NCI-H524 (cell line): ENCODE measurements around the gene PAEP.

Source experiments
- DNase-seq, 2 experiments: peaks; one replicate each; lab custom pipeline; 2025; lab: John Stamatoyannopoulos, UW

The PAEP gene

DNA sequence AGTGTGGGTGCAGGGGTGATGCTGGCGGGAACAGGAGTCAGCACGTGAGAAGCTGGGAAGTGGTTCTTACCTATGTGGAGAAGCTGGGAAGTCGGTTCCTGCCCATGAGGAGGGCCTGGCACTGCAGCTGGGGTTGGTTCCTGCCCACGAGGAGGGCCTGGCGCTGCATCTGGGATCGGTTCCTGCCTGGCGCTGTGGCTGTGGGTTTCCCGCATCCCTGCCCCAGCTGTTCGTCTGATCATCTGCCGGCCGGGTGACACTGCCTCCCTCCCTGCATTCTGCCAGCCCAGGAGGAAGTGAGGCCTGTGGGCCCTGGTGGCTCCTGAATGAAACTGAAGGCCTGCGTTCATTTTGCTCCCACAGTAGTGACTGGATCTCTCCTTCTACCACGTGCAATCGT lies 10.5 kb upstream of the PAEP start:
- DNase-seq: no peak

DNA sequence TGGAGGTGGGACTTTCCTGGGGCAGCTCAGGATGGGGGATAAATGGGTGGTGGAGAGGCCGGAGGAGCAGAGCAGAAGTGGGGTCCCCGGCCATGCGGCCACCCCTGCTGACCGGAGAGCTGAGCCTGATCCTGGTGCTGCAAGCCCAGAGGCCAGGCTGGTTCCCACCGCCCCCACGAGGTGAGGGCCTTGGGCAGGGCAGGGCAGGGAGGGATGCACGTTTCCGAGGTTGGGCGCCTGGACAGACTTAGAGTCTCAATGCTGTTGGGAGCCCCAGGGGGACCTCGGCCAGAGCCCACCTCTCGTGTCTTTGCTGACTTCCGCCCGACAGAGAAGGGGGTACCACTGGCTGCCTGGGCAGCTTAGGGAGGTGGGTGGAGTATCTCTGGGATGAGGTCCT lies 10.1 kb upstream of the PAEP start:
- DNase-seq: no peak

DNA sequence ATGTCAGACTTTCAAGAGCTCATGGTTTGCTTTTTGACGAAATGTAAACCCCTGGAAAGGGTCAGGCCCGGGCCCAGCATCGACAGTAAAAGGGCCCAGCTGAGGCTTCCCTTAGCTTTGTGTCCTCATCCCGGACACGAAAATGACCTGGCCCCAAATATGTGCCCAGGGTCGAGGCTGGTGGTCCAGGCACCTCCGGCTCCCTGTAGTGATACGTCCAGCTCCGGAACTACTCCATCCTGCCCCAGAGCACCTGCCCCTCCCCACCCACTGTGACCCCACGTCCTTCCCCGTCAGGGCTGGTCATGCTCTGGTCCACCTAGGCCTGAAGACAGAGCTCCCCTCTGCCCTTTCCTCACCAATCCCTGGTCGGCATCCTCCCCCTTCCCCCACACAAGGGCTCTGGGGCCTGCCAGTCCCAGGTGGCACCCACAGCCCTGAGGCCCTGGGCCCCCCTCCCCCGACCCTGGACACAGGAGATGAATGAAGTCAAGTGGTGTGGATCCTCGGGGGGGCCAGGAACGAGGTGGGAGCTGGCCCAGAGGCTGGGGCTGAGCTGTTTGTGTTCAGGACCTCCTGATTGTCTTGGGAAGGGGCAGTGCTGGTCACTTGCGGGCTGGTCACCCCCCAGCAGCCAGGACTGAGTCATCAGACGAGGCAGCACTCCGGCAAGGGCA lies 9.4 kb upstream of the PAEP start:
- no peak for DNase-seq

DNA sequence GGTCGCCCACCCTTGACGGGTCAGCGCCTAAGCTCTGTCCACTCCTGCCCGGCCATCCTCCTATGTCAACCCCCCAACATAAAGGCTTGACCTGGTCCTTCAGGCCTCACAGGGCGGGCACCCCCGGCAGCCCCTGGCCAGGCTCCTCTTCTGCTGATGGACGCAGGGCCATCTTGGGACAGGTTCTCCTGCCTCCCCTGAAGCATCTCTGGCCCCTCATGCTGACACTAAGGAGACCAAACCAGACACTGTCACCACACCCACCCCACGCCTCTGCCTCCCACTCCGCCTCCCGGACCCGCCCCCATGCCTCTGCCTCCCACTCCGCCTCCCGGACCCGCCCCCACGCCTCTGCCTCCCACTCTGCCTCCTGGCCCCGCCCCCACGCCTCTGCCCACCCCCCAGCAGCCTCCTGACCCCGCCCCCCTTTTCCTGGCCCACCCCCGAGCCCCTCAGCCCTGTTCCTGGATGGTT lies 8.8 kb upstream of the PAEP start:
- no peak for DNase-seq

DNA sequence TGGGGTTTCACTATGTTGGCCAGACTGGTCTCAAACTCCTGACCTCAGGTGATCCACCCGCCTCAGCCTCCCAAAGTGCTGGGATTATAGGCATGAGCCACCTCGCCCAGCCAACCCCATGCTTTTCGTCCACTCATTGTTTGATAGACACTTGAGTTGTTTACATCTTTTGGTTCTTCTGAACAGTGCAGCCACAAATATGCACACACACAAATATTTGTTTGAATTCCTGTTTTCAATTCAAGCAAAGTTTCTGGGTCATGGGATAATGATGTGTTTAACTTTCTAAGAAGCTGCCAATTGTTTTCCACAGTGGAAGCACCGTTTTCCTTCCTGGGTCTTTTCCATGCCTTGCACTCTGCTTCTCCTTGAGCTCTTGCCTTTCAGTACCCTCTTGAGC lies 6.8 kb upstream of the PAEP start:
- DNase-seq: no peak

DNA sequence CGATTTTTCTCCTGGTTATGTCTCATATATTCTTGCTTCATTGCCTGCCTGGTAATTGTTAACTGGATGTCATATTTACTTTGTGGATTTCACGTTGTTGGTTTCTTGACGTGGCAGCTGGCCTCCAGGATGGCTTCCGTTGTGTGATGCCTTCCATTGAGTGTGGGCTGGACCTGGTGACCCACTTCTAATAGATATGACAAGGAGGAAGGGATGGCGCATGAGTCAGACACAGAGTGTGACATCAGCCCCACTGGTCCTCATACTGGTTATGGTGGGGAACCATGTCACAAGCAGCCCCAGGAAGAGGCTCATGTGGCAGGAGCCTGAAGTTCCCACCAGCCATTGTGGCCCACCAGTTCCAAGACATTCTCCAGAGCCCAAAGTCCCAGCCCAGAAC lies 6.4 kb upstream of the PAEP start:
- no peak for DNase-seq

DNA sequence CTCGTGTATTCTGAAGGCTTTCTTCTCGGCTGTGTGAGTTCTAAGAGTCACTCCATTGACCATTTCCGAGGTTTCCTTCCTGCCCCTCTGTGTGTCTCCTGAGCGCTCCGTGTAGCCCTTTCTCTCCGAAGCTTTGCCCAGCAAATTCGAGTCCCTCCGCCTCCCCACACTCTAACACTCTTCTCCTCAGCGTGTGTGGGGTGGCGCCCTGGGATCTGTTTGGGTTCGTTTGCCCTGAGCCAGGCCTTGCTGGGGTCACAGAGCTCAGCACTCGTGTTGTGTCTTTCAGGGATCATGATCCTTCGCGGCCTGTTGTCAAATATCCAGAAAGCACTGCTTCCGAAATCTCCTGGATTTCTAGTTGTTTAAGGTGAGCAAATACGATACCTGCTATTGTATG lies 5.6 kb upstream of the PAEP start:
- DNase-seq: no peak

DNA sequence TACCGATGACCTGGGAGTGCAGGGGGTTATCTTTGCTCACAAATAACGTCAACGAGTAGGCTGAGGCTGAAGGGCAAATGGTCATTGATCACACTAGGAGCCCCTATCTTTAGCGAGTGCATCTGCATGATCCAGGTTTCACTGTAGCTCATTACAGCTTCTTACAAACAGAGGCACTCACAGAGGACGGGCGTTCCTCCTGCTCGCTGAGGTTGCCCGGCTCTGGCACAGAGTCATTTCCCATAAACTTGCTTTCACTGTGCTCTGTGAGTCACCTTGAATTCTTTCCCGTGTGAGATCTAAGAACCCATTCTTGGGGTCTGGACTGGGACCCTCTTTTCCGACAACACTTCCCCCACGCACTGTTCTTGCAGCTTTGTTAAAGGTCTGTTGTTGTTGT lies 1.9 kb upstream of the PAEP start:
- no peak for DNase-seq

DNA sequence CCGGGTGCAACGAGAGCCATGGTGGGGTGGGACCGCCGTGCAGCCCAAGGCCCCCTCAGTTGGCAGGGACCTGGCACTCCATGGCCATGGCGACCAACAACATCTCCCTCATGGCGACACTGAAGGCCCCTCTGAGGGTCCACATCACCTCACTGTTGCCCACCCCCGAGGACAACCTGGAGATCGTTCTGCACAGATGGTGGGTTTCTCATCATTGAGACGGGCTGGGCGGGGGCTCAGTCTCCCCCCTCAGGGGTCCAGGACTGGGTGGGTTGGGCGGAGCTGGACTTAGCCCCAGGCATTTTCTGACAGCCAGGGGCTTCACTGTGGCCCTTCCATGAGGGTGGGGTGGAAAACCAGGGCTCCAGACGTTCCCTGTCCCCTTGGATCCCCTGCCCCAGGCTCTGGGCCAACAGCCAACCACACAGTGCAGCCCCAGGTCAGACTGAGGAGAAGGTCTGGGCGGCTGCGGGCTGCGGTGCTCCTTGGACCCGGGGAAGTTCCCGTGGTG lies 734 bp downstream of the PAEP start:
- DNase-seq: no peak

DNA sequence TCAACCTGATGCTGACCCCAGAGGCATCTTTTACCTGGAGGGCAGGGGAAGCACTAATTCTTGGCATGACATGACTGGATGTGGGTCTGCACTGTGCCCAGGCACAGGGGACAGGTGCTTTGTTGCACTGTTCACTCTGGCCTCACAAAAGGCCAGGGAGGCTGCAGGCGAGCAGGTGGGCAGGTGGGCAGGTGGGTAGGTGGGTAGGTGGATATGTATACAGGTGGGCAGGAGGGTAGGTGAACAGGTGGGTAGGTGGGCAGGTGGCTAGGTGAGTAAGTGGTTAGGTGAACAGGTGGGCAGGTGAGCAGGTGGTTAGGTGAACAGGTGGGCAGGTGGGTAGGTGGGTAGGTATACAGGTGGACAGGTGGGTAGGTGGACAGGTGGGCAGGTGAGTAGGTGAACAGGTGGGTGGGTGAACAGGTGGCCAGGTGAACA lies 1.5 kb downstream of the PAEP start:
- no peak for DNase-seq

DNA sequence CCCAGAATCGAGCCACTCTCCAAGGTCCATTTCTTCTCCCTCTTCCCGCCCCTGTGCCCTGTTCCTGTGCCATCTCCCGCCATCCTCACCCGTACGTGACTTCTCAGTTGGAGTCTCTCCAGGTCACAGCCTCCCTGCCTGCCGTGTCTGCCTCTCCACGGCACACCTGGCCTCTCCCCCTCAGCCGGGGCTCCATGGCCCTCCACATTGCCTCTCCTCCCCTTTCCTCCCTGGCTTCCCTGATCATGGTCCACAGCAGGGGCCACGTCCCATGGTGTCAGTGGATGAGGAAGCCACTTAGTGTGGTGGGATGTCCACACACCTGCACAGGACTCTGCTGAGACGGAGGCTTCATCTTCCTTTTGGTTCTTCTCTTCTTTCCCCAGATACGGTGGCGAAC lies 2.3 kb downstream of the PAEP start:
- DNase-seq: no peak

DNA sequence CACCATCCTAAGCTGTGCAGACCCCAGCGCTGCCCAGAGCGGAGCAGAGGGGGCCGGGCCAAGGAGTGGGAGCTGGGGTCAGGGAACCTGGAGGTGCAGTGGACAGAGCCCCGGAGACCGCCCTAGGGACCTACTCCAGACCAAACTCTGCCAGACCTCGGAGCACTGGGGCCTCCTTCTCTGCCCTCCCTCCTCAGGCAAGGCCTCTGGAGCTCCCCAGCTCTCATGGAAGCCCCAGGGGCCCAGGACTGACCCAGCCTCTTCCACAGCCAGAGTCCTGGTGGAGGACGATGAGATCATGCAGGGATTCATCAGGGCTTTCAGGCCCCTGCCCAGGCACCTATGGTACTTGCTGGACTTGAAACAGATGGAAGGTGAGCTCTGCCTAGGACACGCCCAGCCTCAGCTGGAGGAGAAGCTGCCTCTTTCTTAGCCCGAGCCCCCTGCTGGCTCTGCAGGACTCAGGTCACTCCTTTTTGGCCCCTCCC lies 3.6 kb downstream of the PAEP start:
- peak in 1 of 2 experiments; percentile 44 for DNase-seq

DNA sequence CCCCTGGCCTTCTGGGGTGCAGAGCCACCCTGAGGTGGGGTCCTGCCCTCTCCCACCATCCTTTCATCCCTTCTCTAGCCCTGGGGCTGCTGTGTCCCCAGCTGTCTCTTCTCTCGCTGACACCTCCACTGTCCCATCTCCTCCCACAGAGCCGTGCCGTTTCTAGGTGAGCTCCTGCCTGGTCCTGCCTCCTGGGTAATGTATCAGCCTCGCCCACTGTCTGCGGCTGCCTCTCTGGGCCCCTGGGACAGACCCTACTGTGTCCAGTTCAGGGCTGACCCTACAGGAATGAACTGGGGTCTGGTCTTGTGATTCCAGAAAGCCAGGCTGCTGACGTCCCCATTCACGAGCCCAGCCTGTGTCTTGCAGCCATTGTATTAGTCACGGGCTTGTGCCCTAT lies 4.1 kb downstream of the PAEP start:
- no peak for DNase-seq

DNA sequence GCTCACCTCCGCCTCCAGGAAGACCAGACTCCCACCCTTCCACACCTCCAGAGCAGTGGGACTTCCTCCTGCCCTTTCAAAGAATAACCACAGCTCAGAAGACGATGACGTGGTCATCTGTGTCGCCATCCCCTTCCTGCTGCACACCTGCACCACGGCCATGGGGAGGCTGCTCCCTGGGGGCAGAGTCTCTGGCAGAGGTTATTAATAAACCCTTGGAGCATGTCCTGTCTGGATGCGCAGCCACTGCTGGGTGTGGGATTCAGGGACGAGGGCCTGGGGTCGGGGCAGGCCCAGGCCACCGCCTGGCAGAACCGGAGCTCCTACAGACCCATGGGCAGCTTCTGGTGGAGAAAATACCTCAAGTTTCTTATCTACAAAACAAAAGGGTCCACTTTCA lies 5.0 kb downstream of the PAEP start:
- no peak for DNase-seq

DNA sequence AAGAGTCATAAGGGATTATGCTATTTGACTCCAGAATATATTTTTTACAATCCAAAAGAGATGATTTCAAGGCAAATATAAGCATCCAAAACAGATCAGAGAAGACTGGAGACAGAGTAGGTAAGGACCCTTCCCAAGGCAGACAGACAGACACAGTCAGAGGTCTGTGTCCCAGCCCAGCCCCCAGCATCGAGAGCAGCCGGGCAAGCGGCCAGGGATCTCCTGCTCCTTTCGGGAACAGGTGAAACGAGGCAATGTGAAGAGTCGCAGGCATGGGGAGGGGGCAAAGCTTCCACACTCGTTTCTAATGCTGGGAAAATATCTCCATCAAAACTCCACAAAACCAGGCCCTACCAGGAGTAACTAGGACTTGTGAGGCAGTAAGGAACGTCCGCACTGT lies 5.8 kb downstream of the PAEP start:
- DNase-seq: no peak

DNA sequence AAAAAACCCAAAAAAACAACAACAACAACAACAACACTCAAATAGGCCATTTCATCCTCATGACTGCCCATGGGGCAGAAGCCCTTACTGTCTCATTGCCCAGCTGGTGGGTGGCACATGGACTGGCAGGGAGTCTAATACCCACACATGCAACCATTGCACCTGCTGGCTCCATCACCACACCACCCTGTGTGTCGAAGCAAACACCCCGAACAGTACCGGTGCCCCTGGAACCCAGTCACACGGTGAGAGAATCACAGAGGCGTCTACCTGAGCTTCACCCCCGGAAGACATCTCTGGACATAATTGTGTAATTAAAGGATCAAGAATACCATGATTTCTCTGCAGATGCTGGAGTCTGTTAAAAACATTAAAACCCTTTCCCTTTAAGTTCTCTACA lies 6.5 kb downstream of the PAEP start:
- DNase-seq: no peak

DNA sequence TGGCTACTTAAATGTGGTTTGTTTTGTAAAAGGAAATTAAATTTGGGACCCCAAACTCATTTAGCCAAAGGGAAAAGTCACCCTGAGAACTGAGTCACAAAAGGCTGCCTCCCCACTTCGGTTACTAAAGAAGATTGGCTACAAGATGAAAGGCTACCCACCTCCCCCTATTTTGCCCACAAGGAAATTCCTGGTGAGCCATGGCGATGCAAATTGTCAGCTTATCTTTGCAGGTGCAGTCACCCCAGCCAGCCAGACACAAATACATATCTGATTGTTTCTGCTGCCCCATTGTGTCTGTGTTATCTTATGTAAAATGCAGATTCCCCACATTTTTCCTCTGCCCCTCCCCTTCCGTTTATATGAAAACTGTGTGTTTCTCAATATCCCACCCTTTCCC lies 8.9 kb downstream of the PAEP start:
- DNase-seq: no peak

DNA sequence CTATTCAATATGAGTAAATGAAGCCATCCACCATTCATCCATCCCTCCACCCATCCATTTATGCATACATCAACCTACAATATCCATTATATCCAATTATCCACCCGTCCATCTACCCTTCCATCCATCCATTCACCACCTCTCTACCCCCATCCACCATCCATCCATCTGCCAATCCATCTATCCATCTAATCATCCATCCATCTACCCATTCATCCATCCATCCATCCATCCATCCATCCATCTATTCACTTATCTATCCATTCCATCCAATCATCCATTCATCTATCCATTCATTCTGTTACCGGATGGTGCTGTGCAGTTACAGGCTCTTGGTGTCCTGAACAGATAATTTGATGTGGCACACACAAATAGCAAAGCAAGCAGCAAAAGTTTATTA lies 10.7 kb downstream of the PAEP start:
- DNase-seq: no peak

DNA sequence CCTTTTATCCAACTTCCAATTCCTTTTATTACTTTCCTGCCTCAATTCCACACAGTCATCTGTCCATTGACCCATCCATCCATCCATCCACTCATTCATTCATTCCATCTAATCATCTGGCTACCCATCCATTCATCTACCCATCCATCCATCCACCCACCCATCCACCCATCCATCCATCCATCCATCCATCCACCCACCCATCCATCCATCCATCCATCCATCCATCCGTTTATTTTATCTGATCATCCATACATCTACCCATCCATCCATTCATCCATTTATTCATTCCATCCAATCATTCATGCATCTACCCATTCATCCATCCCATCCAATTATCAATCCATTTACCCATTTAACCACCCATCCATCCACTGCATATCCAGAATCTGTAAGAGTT lies 11.6 kb downstream of the PAEP start:
- no peak for DNase-seq

DNA sequence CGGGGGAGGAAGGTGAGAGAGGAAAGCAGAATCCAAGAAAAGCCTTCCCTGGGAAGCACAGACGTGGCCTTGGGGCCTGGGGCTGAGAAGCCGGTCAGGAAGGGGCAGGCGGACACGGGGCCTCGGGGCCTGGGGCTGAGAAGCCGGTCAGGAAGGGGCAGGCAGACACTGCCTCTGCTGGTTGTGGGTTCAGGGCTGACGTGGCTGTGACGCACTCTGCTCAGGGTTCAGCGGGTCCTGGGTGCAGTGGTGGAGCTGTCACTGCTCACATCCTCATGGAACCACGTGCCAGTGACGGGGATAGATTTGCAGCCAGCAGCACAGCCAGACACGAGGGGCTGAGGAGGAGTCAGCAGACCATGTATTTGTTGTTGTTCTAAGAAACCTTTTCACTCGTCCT lies 12.8 kb downstream of the PAEP start:
- no peak for DNase-seq

DNA sequence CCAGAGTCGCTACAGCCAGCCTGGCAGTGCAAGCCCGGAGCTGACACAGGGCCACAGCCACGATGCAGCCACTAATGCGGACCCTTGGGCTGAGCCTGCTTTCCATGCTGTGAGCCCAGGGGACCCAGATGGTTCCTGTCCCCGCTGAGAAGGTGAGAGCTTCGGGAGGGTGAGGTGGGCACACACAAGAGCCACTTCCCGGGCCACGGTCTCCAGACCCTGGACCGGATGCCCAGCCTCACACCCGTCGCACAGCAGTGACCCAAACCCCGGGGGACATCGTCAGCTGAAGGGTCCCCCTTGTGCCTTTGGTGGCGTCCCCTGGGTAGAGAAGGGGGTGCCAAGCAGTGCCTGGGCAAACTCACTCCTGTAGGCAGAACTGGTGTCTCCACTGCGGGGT lies 13.4 kb downstream of the PAEP start:
- DNase-seq: no peak

DNA sequence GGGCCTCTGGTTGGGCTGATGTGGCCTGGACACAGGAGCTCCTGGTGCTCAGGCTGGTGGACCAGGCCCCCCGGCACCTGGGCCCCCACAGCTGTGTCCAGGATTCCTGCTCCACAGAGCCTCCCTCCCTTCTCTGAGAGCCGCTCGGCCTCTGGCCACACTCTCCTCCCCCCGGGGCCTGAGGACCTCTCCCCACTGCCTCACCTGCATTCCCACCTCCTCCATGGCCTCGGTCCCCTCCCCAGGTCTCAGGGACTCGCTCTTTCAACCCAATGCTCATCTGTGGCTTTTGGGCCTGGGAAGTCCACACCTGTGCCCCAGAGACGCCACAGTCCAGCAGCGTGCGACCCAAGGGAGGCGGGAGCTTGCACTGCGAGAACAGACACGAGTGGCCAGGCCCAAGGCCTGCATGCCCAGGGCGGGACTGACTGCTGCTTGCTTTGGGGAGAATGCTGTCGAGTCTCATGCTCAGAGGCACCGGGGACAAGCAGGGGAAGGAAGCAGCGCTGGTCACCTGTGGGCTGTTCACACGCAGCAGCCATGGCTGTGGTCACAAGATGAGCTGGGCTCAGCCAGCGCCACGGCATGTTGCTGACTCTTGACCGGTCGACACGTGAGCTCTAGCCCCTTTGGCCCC lies 14.6 kb downstream of the PAEP start:
- DNase-seq: no peak

DNA sequence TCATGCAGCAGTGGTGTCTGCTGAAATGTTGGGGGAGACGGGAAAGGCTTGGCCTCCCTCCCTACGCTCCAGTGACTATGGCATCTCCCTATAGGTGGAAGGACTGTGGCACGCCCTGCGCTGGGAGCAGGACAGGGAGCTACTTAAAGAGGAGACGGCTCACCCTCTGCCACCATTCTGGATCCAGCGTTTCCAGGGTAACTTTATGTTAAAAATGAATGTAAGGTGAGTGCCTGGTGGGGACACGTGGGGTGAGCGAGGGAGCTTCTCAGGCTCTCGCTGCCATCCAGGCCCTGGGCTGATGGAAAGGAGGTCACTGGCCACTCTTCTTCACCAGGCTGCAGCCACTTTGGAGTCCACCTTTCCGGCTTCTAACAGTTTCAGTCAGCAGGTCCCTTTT lies 15.7 kb downstream of the PAEP start:
- no peak for DNase-seq

DNA sequence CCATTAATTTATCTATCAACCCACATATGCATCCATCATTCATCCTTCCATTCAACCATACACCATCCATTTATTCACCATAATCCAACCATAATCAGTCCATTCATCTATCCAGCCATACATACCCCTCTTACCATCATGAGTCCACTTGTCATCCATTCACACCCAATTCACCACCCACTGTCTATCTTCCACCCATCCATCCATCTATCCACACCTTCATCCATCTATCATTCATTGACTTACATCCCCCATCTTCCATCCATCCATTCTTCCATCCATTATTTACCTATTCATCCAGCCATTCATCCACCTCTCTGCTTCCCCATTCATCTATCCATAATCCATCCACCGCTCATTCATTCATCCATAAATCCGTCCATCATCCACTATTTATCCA lies 17.8 kb downstream of the PAEP start:
- no peak for DNase-seq
